Ascending aorta (tissue), 2 donors: ENCODE data around the gene UNK. TPM values are rescaled to one million over a fixed set of nuclear protein-coding genes. Genes with fewer than 3 reads are reported as not detected.

Source experiments
- DNase-seq, 2 donors: peaks; one replicate each; pipeline ENCODE4 v3.0.0-alpha.2; 2019; ENCODE audit warnings: low spot score in 2 of 2
- H3K27ac ChIP-seq, 2 donors: fragments of 200-600 bp; sonication (generic); one replicate each; pipeline ENCODE4 v1.5.1; 2016 to 2017; ENCODE audit warnings: mild to moderate bottlenecking in 1 of 2
- H3K27me3 ChIP-seq: fragments of 200-600 bp; sonication (generic); one replicate; pipeline ENCODE4 v1.5.1; 2017
- H3K36me3 ChIP-seq, 2 donors: fragments of 200-600 bp; sonication (generic); one replicate each; pipeline ENCODE4 v1.5.1; 2016
- H3K4me1 ChIP-seq, 2 donors: fragments of 200-600 bp; sonication (generic); one replicate each; pipeline ENCODE4 v1.5.1; 2016 to 2017; ENCODE audit warnings: mild to moderate bottlenecking in 1 of 2
- H3K4me3 ChIP-seq, 2 donors: fragments of 200-600 bp; sonication (generic); one replicate each; pipeline ENCODE4 v1.5.1; 2016 to 2017; ENCODE audit warnings: mild to moderate bottlenecking in 1 of 2
- H3K9me3 ChIP-seq, 2 donors: fragments of 200-600 bp; sonication (generic); one replicate each; pipeline ENCODE4 v1.5.1; 2016
- CTCF ChIP-seq, 3 experiments: fragments of 200-600 bp in 2 of 3; fragments of 450-650 bp in 1 of 3; sonication (generic) in 2 of 3; IDR thresholded peaks; one replicate each; pipeline ENCODE4 v1.5.1; 2016 to 2019; ENCODE audit warnings: antibody characterized with exemption in 3 of 3, mild to moderate bottlenecking in 1 of 3, moderate library complexity in 1 of 3
- intact Hi-C: fragments of 100-400 bp; cut with DNase I; formaldehyde crosslinking; loops from one replicate; pipeline ENCODE4 v1.15.1; 2023
- total RNA-seq: library from RNA; depleted of rRNA; stranded (reverse); fragments of >200 nt; gene quantifications from one replicate; pipeline ENCODE4 v1.1.0, GENCODE V29; 2016

Gene UNK
- total RNA-seq, 1 donor from 2014 or later = 73.9 TPM

GRCh38 chr17:75739174-75739573, 45.4 kb upstream of the UNK start:
- Histone ChIP-seq H3K4me1 (no peaks in the 10 kb centered on the region), H3K9me3 (no peaks in the 10 kb centered on the region), H3K27ac (no peak overlapping the region), H3K27me3 (no peaks in the 10 kb centered on the region), H3K36me3 (no peaks in the 10 kb centered on the region), H3K4me3 (no peak overlapping the region)
- intact Hi-C loops = no loop called here
- TF ChIP-seq CTCF (IDR thresholded peaks at IDR 0.05) = no peak
- no peak for DNase-seq

GRCh38 chr17:75739801-75740200, 44.8 kb upstream of the UNK start:
- Histone ChIP-seq H3K9me3 (no peaks in the 10 kb centered on the region), H3K36me3 (no peaks in the 10 kb centered on the region), H3K4me1 (no peaks in the 10 kb centered on the region), H3K27me3 (no peaks in the 10 kb centered on the region), H3K27ac (no peak overlapping the region), H3K4me3 (no peak overlapping the region)
- no peak for TF ChIP-seq CTCF (IDR thresholded peaks at IDR 0.05)
- intact Hi-C loops = no loop called here
- DNase-seq = no peak

GRCh38 chr17:75740215-75740614, 44.4 kb upstream of the UNK start:
- Histone ChIP-seq H3K4me1 (no peaks in the 10 kb centered on the region), H3K36me3 (no peaks in the 10 kb centered on the region), H3K27me3 (no peaks in the 10 kb centered on the region), H3K27ac (no peak overlapping the region), H3K9me3 (no peaks in the 10 kb centered on the region), H3K4me3 (no peak overlapping the region)
- no peak for DNase-seq
- TF ChIP-seq CTCF (IDR thresholded peaks at IDR 0.05) = no peak
- intact Hi-C loops = no loop called here

- intact Hi-C loops = no loop called here
- no peak overlapping the region for H3K27ac ChIP-seq
- H3K36me3 ChIP-seq = no peaks in the 10 kb centered on the region
Measured at GRCh38 chr17:75740631-75741077, 44.0 kb upstream of the UNK start.

GRCh38 chr17:75742337-75742736, 42.3 kb upstream of the UNK start:
- Histone ChIP-seq H3K36me3 (no peaks in the 10 kb centered on the region), H3K4me3 (no peak overlapping the region), H3K27ac (no peak overlapping the region), H3K4me1 (no peaks in the 10 kb centered on the region), H3K9me3 (no peaks in the 10 kb centered on the region), H3K27me3 (no peaks in the 10 kb centered on the region)
- no peak for TF ChIP-seq CTCF (IDR thresholded peaks at IDR 0.05)
- no peak for DNase-seq
- intact Hi-C loops = no loop called here

More at GRCh38 chr17:75740631-75741077, 44.0 kb upstream of the UNK start:
- H3K4me1 ChIP-seq = no peaks in the 10 kb centered on the region
- H3K27me3 ChIP-seq = no peaks in the 10 kb centered on the region
- H3K4me3 ChIP-seq = no peak overlapping the region
- no peaks in the 10 kb centered on the region for H3K9me3 ChIP-seq
- TF ChIP-seq CTCF (IDR thresholded peaks at IDR 0.05) = no peak
- DNase-seq = no peak

- H3K36me3 ChIP-seq = no peaks in the 10 kb centered on the region
- no peak overlapping the region for H3K27ac ChIP-seq
- DNase-seq = no peak
- intact Hi-C loops = no loop called here
- no peaks in the 10 kb centered on the region for H3K9me3 ChIP-seq
- H3K4me3 ChIP-seq = no peak overlapping the region
- no peak for TF ChIP-seq CTCF (IDR thresholded peaks at IDR 0.05)
- no peaks in the 10 kb centered on the region for H3K27me3 ChIP-seq
- no peaks in the 10 kb centered on the region for H3K4me1 ChIP-seq
Measured at GRCh38 chr17:75743625-75744206, 40.9 kb upstream of the UNK start.
